Measurements from ENCODE around the gene AJUBA.

- TF ChIP-seq CTCF (IDR thresholded peaks at IDR 0.05): no peak
- TF ChIP-seq POLR2AphosphoS5 (IDR thresholded peaks at IDR 0.05): no peak
- no peak for TF ChIP-seq EP300 (IDR thresholded peaks at IDR 0.05)
These were observed 2.5 kb downstream of the AJUBA start for GRCh38 chr14:22979748-22980392.

Measured in sigmoid colon (tissue), 4 donors.